ENCODE data around the gene NPAS3.

The NPAS3 gene

DNA sequence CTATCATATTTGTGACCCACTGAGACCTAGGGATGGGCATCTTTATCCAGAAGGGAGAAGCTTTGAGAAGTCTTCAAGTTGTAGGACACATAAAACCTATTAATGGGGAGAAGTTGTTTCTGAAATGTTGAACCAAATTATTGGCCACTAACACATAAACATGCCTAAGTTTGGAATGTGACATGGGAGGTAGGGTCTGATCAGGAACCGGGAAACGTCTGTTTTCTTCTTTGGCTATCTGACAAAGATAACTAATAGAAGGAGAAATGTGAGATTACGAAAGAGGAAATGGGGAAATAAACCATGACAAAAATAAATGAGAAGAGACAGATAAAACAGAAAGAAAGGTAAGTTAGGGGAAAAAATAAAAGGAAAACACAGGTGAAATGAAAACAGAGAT, 586.9 kb downstream of the NPAS3 start:
- 96 to 97% methylated on average over 3 of the region's 3 CpGs for WGBS, 2 experiments
- Histone ChIP-seq H3K4me1 (ENCODE audit: control insufficient read depth, insufficient read depth, low read length) (no peaks in the 10 kb centered on the region), H3K27me3 (ENCODE audit: control insufficient read depth, insufficient read depth, low read length, poor library complexity, severe bottlenecking) (no peaks in the 10 kb centered on the region), H3K27ac (ENCODE audit: insufficient read depth, low read depth, low read length, poor library complexity, severe bottlenecking) (no peak overlapping the region), H3K36me3 (ENCODE audit: control insufficient read depth, insufficient read depth, low read length) (no peaks in the 10 kb centered on the region), H3K4me3 (ENCODE audit: insufficient read depth, low read depth, low read length) (no peak overlapping the region), H3K9me3 (ENCODE audit: control insufficient read depth, low read length) (no peaks in the 10 kb centered on the region)

DNA sequence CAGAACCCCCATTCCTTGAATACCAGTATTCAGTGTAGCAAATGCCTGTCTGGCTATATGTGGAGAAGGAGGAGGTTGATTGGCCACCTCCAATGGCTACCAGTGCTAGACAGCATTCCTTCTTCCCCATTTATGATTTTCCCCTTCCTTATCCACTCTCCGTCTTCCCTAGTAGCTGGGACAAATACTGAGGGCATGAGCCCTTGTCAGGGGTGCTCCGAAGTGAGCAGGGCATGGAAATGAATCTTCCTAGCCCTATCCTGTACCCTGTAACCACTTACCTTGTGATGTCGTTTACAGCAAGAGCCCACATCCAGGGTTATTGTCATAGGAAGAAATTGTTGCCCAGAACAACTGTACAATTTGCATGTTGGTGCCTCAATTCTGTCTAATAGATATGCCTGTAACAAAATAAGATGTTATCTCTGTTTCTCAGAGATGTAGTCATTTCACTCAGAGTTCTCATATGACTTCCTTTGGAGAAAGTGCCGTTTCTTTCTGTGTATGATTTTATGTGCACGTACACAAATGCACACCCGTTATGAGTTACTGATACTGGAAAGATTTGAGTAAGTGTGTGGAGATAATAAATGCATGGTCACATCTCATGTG, 588.5 kb downstream of the NPAS3 start:
- H3K36me3 ChIP-seq (ENCODE audit: control insufficient read depth, insufficient read depth, low read length) = no peaks in the 10 kb centered on the region
- H3K27me3 ChIP-seq (ENCODE audit: control insufficient read depth, insufficient read depth, low read length, poor library complexity, severe bottlenecking) = no peaks in the 10 kb centered on the region
- no peaks in the 10 kb centered on the region for H3K9me3 ChIP-seq (ENCODE audit: control insufficient read depth, low read length)
- WGBS, 2 experiments = 95 to 97% methylated on average over 6 of the region's 6 CpGs
- no peaks in the 10 kb centered on the region for H3K4me1 ChIP-seq (ENCODE audit: control insufficient read depth, insufficient read depth, low read length)
- H3K4me3 ChIP-seq (ENCODE audit: insufficient read depth, low read depth, low read length) = no peak overlapping the region
- no peak overlapping the region for H3K27ac ChIP-seq (ENCODE audit: insufficient read depth, low read depth, low read length, poor library complexity, severe bottlenecking)

GRCh38 chr14:33528655-33529054, 590.0 kb downstream of the NPAS3 start:
- Histone ChIP-seq H3K4me1 (ENCODE audit: control insufficient read depth, insufficient read depth, low read length) (no peaks in the 10 kb centered on the region), H3K27ac (ENCODE audit: insufficient read depth, low read depth, low read length, poor library complexity, severe bottlenecking) (no peak overlapping the region), H3K36me3 (ENCODE audit: control insufficient read depth, insufficient read depth, low read length) (no peaks in the 10 kb centered on the region), H3K4me3 (ENCODE audit: insufficient read depth, low read depth, low read length) (no peak overlapping the region), H3K27me3 (ENCODE audit: control insufficient read depth, insufficient read depth, low read length, poor library complexity, severe bottlenecking) (no peaks in the 10 kb centered on the region), H3K9me3 (ENCODE audit: control insufficient read depth, low read length) (no peaks in the 10 kb centered on the region)
- 91 to 96% methylated on average over 4 of the region's 4 CpGs for WGBS, 2 experiments

DNA sequence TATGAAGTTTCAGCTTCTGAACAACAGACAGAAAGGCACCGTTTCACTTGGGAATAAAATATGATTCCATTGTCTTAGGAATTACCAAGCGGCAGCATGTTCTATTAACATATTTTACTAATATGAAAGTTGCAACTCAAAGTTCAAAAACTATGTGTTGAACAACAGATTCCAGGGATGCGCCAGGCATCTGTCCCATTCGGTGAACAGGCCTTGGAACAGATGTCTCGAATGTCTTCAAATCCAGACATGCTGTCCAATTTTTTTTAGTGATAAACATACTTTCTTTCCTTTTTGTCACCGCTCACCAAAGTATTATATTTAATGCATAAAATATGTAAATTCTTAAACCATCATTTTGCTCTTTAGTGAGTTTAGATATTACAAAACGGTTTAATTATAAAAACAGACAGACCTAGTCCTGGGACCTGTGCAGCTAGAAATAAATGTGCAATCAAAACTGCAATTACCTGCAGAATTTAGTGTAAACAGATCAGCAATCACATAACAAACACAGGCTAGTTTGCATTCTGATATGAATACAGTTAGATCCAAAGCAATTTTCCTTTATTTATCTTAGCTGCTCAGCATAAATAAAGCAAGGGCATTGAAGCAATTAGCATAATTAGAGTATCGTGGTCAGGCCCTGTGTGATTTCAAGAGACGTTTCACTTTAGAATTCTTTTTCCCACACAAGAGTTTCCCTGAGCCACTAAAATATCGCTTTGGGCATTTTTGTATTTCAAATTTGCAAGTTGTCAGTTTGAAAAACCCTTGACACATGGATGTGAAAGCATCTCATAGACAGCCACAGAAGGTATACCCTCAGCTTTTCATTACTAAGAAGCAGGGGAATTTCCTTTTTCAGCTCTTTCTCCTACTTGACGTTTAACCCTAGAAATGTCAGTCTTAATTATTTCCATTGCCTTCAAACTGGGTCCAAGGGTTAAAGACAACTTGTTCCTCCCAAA, 591.4 kb downstream of the NPAS3 start:
- Histone ChIP-seq H3K9me3 (ENCODE audit: control insufficient read depth, low read length) (no peaks in the 10 kb centered on the region), H3K4me1 (ENCODE audit: control insufficient read depth, insufficient read depth, low read length) (no peaks in the 10 kb centered on the region), H3K4me3 (ENCODE audit: insufficient read depth, low read depth, low read length) (no peak overlapping the region), H3K36me3 (ENCODE audit: control insufficient read depth, insufficient read depth, low read length) (no peaks in the 10 kb centered on the region), H3K27me3 (ENCODE audit: control insufficient read depth, insufficient read depth, low read length, poor library complexity, severe bottlenecking) (no peaks in the 10 kb centered on the region), H3K27ac (ENCODE audit: insufficient read depth, low read depth, low read length, poor library complexity, severe bottlenecking) (no peak overlapping the region)
- WGBS, 2 experiments = 92 to 93% methylated on average over 8 to 10 of the region's 11 CpGs

DNA sequence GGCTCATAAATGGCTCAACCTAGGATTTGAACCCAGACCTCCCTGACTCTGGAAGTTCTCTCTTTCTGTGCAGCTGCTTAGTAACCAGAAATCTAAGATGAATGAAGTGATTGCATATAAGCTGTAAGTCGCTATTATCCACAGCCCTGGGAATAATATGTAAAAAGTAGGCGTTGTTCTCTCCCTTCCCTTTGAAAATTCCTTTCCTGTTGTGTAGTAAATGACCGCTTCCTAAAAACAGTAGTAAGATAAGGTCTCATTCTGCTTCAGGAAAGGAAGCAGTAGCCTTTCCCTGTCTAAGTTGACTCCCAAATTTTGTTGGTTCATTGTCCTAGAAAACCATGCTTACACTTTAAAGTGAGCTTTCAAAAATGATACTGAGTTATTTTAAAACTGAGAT, 593.9 kb downstream of the NPAS3 start:
- Histone ChIP-seq H3K36me3 (ENCODE audit: control insufficient read depth, insufficient read depth, low read length) (no peaks in the 10 kb centered on the region), H3K9me3 (ENCODE audit: control insufficient read depth, low read length) (no peaks in the 10 kb centered on the region), H3K27me3 (ENCODE audit: control insufficient read depth, insufficient read depth, low read length, poor library complexity, severe bottlenecking) (no peaks in the 10 kb centered on the region), H3K4me3 (ENCODE audit: insufficient read depth, low read depth, low read length) (no peak overlapping the region), H3K4me1 (ENCODE audit: control insufficient read depth, insufficient read depth, low read length) (no peaks in the 10 kb centered on the region), H3K27ac (ENCODE audit: insufficient read depth, low read depth, low read length, poor library complexity, severe bottlenecking) (no peak overlapping the region)
- WGBS, 2 experiments = 84 to 90% methylated on average over 3 of the region's 3 CpGs

GRCh38 chr14:33534104-33534503, 595.4 kb downstream of the NPAS3 start:
- H3K9me3 ChIP-seq (ENCODE audit: control insufficient read depth, low read length) = no peaks in the 10 kb centered on the region

DNA sequence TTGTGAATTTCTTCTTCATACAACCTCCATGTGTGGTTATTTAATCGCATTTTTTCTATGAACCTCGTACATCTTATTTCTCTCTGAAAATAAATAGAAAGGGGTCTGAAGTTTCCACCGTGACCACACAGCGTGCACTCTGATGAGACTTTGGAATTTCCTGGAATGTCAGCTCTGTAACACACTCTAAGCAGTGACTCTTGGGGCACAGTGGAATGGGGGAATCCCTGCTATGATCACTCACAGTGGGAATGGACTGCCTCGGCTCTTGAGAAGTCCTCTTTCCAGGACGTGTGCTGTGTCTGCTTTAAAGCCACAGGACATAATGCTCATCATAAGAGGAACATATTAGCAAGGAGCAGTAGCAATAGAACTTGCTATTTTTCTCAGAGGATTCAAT, 596.0 kb downstream of the NPAS3 start:
- 90 to 95% methylated on average over 6 of the region's 6 CpGs for WGBS, 2 experiments
- no peak overlapping the region for H3K27ac ChIP-seq (ENCODE audit: insufficient read depth, low read depth, low read length, poor library complexity, severe bottlenecking)
- no peak overlapping the region for H3K4me3 ChIP-seq (ENCODE audit: insufficient read depth, low read depth, low read length)
- H3K36me3 ChIP-seq (ENCODE audit: control insufficient read depth, insufficient read depth, low read length) = no peaks in the 10 kb centered on the region
- no peaks in the 10 kb centered on the region for H3K27me3 ChIP-seq (ENCODE audit: control insufficient read depth, insufficient read depth, low read length, poor library complexity, severe bottlenecking)
- H3K9me3 ChIP-seq (ENCODE audit: control insufficient read depth, low read length) = no peaks in the 10 kb centered on the region
- H3K4me1 ChIP-seq (ENCODE audit: control insufficient read depth, insufficient read depth, low read length) = no peaks in the 10 kb centered on the region

More at GRCh38 chr14:33534104-33534503, 595.4 kb downstream of the NPAS3 start:
- Histone ChIP-seq H3K36me3 (ENCODE audit: control insufficient read depth, insufficient read depth, low read length) (no peaks in the 10 kb centered on the region), H3K4me3 (ENCODE audit: insufficient read depth, low read depth, low read length) (no peak overlapping the region), H3K27me3 (ENCODE audit: control insufficient read depth, insufficient read depth, low read length, poor library complexity, severe bottlenecking) (no peaks in the 10 kb centered on the region), H3K4me1 (ENCODE audit: control insufficient read depth, insufficient read depth, low read length) (no peaks in the 10 kb centered on the region), H3K27ac (ENCODE audit: insufficient read depth, low read depth, low read length, poor library complexity, severe bottlenecking) (no peak overlapping the region)
- 95 to 100% methylated on average over 1 to 2 of the region's 2 CpGs for WGBS, 2 experiments

GRCh38 chr14:33539918-33540357, 601.3 kb downstream of the NPAS3 start:
- Histone ChIP-seq H3K9me3 (ENCODE audit: control insufficient read depth, low read length) (no peaks in the 10 kb centered on the region), H3K27ac (ENCODE audit: insufficient read depth, low read depth, low read length, poor library complexity, severe bottlenecking) (no peak overlapping the region), H3K4me1 (ENCODE audit: control insufficient read depth, insufficient read depth, low read length) (no peaks in the 10 kb centered on the region), H3K4me3 (ENCODE audit: insufficient read depth, low read depth, low read length) (no peak overlapping the region), H3K27me3 (ENCODE audit: control insufficient read depth, insufficient read depth, low read length, poor library complexity, severe bottlenecking) (no peaks in the 10 kb centered on the region), H3K36me3 (ENCODE audit: control insufficient read depth, insufficient read depth, low read length) (no peaks in the 10 kb centered on the region)
- 86 to 95% methylated on average over 3 of the region's 3 CpGs for WGBS, 2 experiments

GRCh38 chr14:33541171-33541570, 602.5 kb downstream of the NPAS3 start:
- no peak overlapping the region for H3K4me3 ChIP-seq (ENCODE audit: insufficient read depth, low read depth, low read length)
- H3K27me3 ChIP-seq (ENCODE audit: control insufficient read depth, insufficient read depth, low read length, poor library complexity, severe bottlenecking) = no peaks in the 10 kb centered on the region
- no peaks in the 10 kb centered on the region for H3K9me3 ChIP-seq (ENCODE audit: control insufficient read depth, low read length)
- H3K27ac ChIP-seq (ENCODE audit: insufficient read depth, low read depth, low read length, poor library complexity, severe bottlenecking) = no peak overlapping the region
- no peaks in the 10 kb centered on the region for H3K36me3 ChIP-seq (ENCODE audit: control insufficient read depth, insufficient read depth, low read length)
- WGBS, 2 experiments = 96 to 100% methylated on average over 2 of the region's 2 CpGs
- H3K4me1 ChIP-seq (ENCODE audit: control insufficient read depth, insufficient read depth, low read length) = no peaks in the 10 kb centered on the region

Data from ectodermal cell (in vitro differentiated cells).